BJ (cell line): Measurements from ENCODE around the gene TNS1. TPM values are rescaled to one million over a fixed set of nuclear protein-coding genes. Genes with fewer than 3 reads are reported as not detected.

Source experiments
- CTCF ChIA-PET: fragments of 350-600 bp; formaldehyde crosslinking; extraction: SDS; loops from one replicate; lab custom pipeline; 2021; ENCODE audit warnings: antibody characterized with exemption, inconsistent platforms; lab: Yijun Ruan, JAX
- POLR2A ChIA-PET: fragments of 300-600 bp; sonication (Branson Sonifier 250); formaldehyde crosslinking; extraction: SDS; loops from one replicate; lab custom pipeline; 2021; ENCODE audit warnings: antibody characterized with exemption; lab: Charles Lee
- DNase-seq: peaks from one replicate; pipeline ENCODE4 v3.0.0-alpha.2; 2011; ENCODE audit warnings: low read depth
- H3K27me3 ChIP-seq: 2 replicates; pipeline ENCODE4 v1.6.0; 2011; ENCODE audit warnings: low read length; ENCODE audit not compliant: control insufficient read depth, insufficient read depth
- H3K36me3 ChIP-seq: 2 replicates; pipeline ENCODE4 v1.5.1; 2011; ENCODE audit warnings: low read length; ENCODE audit not compliant: control insufficient read depth, insufficient read depth
- H3K4me3 ChIP-seq: 2 replicates; pipeline ENCODE4 v1.5.1; 2011; ENCODE audit warnings: low read depth, mild to moderate bottlenecking, control low read depth, low read length
- CTCF ChIP-seq: IDR thresholded peaks from 2 replicates; pipeline ENCODE4 v1.5.1; 2011; ENCODE audit warnings: low read depth, mild to moderate bottlenecking, control low read depth, inconsistent platforms, low read length, moderate library complexity; ENCODE audit not compliant: insufficient read depth
- polyA plus RNA-seq: library from polyadenylated mRNA; depleted of rRNA; stranded (reverse); fragments of >200 nt; gene quantifications from 2 replicates; pipeline ENCODE4 v1.2.3, GENCODE V29; 2011

The TNS1 gene
- polyA plus RNA-seq, 1 experiment = 35.6 TPM

DNA sequence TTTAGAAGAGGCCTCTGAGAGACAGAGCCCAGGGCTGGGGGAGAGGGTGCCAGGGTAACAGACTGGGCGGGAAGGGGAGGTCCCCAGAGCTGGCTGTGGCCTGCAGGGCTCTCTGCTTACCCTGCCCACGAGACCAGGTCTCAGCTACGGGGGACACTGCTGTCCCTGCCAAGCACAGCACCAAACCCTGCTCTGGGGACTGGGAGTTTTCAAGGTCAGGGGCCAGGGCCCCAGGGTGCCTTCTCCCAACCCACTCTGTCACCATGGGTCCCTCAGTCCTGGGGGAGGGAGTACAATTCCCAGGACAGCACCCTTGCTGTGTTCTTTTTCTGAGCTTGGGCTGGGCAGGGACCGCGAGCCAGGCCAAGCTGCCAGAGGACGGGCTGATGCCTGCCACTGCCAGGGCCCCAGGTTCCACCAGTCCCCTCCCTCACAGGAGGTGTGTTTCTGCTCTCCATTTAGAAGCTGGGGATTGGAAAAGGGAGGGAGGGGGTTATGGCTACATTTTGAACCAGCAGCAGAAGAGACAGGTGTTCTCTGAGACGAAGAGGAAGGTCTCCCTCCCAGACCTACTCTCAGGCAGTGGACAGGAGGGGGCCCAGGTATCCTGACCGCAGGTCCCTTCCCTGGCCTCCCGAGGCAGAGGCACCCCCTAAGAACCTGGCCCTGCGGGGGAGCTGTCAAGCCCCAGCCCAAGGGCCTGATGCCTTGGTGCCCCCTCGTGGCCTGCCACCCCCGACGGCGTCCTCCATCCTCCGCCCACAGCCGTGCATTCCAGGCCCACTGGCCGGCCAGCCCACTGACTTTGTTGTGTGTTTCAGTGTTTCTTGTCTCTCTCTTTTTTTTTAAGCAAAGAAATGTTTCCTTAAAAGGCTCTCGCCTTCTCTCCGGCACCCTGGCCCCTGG, 80.4 kb downstream of the TNS1 start:
- no peak for DNase-seq
- H3K27me3 ChIP-seq = no peaks in the 10 kb centered on the region
- no peak; the same call in 1 of the 2 replicates for TF ChIP-seq CTCF
- peaks cover 10% of the 10 kb centered on the region for H3K36me3 ChIP-seq
- no peak overlapping the region for H3K4me3 ChIP-seq
- ChIA-PET CTCF (interaction anchor here (1.2 kb wide), 1 partner anchor 23 kb away, joined by 5 read pairs; no protein-coding TSS in a partner anchor), POLR2A (no interaction called here)

GRCh38 chr2:217920879-217921603, 81.8 kb downstream of the TNS1 start:
- CTCF ChIA-PET = interaction anchor here (1.2 to 1.9 kb wide), 4 partner anchors 9 to 68 kb away, joined by 3 to 5 read pairs (median 4); no protein-coding TSS in a partner anchor
- H3K4me3 ChIP-seq = no peak overlapping the region
- no peaks in the 10 kb centered on the region for H3K27me3 ChIP-seq
- no peak for DNase-seq
- TF ChIP-seq CTCF = no peak
- H3K36me3 ChIP-seq = peaks cover 12% of the 10 kb centered on the region
- POLR2A ChIA-PET = no interaction called here

GRCh38 chr2:217919781-217920351, 82.9 kb downstream of the TNS1 start:
- CTCF ChIA-PET = interaction anchor here (1.9 kb wide), 1 partner anchor 21 kb away, joined by 5 read pairs; no protein-coding TSS in a partner anchor
- no peak for DNase-seq
- H3K4me3 ChIP-seq = no peak overlapping the region
- no peak for TF ChIP-seq CTCF
- POLR2A ChIA-PET = interaction anchor here (0.7 kb wide), 1 partner anchor 334 kb away, joined by 9 read pairs; no protein-coding TSS in a partner anchor
- H3K27me3 ChIP-seq = no peaks in the 10 kb centered on the region
- peaks cover 19% of the 10 kb centered on the region for H3K36me3 ChIP-seq

DNA sequence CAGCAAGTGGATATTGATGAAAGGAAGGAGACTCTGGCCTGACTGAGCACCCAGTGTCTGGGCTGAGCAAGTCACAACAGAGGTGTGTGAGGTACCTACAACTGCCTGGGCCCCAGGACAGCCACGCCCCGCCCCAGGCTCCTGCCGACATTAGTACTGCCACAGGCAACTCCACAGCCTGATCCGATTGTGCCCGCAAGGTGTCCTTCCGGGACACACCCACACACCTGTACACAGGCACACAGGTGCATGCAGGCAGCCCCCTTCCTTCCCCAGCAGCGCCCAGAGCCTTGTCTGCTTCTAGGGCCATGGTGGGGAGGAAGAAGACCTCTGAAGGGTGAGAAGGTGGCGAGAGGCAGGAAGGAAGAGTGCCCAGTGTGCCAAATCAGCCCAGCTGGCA, 83.6 kb downstream of the TNS1 start:
- TF ChIP-seq CTCF = no peak
- Histone ChIP-seq H3K36me3 (peaks cover 20% of the 10 kb centered on the region), H3K27me3 (no peaks in the 10 kb centered on the region), H3K4me3 (no peak overlapping the region)
- CTCF ChIA-PET = interaction anchor here (1.6 to 1.9 kb wide), 2 partner anchors 20 to 75 kb away, joined by 5 to 6 read pairs; no protein-coding TSS in a partner anchor
- POLR2A ChIA-PET = no interaction called here
- DNase-seq = no peak
